Activated gamma-delta T cell treated with anti-CD3 and anti-CD28 coated beads, Interleukin-2, amount 50 U/mL, for 16 hours (primary cell): ENCODE data around the gene NKX1-2.

Experiments used
- DNase-seq: peaks from one replicate; pipeline ENCODE4 v3.0.0-alpha.2; 2020; ENCODE audit warnings: low read depth

The NKX1-2 gene

GRCh38 chr10:124450012-124450782, at the start of gene NKX1-2:
TSS of gene NKX1-2 (minus strand) at chr10:124450035. CDS start at chr10:124449943, 92 bp downstream.
- no peak for DNase-seq

GRCh38 chr10:124498056-124498455, 48.2 kb upstream of the NKX1-2 start:
- no peak for DNase-seq

- DNase-seq: no peak
Observed at GRCh38 chr10:124497196-124497881, 47.5 kb upstream of the NKX1-2 start.

- DNase-seq: no peak
Observed at GRCh38 chr10:124496620-124497019, 46.8 kb upstream of the NKX1-2 start.

DNA sequence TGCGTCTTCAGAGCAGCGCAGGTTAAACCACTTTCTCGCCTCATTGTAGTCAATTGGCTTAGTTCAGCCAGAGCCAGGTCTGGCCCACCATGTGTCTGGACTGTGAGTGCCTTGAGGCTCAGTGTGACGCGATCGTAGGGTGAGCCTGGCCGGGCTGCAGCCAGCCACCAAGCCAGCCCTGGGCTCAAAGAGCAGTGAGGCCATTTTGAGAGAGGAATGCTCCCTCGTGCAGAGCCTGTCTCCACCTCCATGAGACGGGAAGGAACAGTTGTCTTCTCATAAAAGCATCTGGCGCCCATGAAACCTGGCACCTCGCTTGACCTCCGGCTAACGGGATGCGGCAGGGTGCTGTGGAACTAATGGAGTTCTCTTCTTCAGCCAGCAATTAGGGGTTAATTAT, 46.3 kb upstream of the NKX1-2 start:
- DNase-seq: no peak

GRCh38 chr10:124495725-124496124, 45.9 kb upstream of the NKX1-2 start:
- no peak for DNase-seq

GRCh38 chr10:124495162-124495561, 45.3 kb upstream of the NKX1-2 start:
- no peak for DNase-seq

DNA sequence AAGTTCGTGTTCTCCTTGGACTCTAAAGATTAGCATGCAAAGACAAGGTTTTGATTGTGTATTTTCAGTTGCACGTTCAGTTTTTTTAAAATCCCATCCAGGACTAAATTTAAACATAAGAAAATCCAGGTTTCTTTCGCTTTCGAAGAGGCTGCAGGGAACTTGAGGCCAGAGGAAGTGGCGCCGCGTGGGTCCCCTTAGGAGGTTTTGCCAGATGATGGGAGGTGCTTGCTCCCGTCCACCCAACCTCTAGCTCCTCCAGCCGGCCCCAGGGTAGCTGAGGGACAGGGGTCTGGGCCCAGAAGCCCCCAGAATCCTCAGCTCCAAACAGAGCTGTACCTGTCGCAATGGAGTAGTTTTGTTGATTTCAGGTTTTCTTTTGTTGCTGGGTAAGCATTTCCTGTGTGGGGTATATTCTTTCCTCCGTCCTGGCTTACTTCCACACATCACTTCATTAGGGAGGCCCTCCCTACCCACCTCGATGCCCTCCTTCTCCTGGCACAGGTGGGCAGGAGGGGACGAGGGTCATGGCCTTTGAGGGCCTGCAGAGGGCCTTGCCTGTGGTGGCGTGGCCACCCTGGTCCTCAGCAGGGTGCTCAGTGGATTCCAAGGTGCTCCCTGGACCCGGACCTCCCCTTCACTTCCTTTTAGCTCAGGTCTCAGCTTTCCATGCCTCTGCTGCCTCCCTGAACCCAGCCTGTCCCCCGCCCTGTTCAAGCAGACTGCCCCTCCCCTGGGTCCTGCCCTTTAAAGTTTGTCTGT, 44.4 kb upstream of the NKX1-2 start:
- no peak for DNase-seq

- DNase-seq: no peak
Observed at GRCh38 chr10:124493214-124493882, 43.5 kb upstream of the NKX1-2 start.

- DNase-seq: no peak
Observed at GRCh38 chr10:124492266-124492665, 42.4 kb upstream of the NKX1-2 start.

GRCh38 chr10:124491105-124491504, 41.3 kb upstream of the NKX1-2 start:
- no peak for DNase-seq

GRCh38 chr10:124486635-124487034, 36.8 kb upstream of the NKX1-2 start:
- no peak for DNase-seq

- DNase-seq: no peak
Observed at GRCh38 chr10:124484661-124485060, 34.8 kb upstream of the NKX1-2 start.

DNA sequence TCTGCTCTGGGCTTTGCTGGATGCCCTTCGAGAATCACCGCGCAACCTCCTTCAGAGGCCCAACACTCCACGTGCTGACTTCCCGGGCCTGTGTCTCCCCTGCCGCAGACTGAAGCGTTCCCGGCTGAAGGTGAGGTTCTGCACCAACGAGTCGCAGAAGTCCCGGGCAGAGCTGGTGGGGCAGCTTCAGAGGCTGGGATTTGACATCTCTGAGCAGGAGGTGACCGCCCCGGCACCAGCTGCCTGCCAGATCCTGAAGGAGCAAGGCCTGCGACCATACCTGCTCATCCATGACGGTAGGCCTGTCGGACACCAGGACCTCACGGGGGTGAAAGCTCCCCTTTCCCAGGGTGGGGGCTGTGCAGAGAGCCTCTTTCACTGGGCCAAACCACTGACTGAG, 34.2 kb upstream of the NKX1-2 start:
- DNase-seq: no peak

- DNase-seq: no peak
Observed at GRCh38 chr10:124482876-124483275, 33.0 kb upstream of the NKX1-2 start.

- no peak for DNase-seq
Observed at GRCh38 chr10:124482236-124482800, 32.5 kb upstream of the NKX1-2 start.

DNA sequence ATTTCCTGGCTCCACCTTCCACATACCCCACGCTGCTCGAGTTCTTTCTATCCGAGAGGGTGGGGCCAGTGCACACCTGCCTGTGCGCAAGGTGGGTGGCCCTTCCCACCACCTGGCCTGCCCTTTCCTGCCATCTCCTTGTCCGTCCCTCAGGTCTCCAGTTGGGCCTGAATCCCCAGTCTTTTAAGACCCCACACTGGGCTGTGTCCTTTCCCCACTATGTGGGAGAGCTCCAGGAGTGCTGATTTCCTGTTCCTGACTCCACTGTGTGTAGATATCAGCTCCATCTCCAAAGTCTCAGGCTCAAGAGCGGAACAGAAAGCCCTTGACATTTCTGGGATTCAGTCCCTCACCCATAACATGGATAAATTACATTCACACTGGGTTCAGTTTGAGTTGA, 31.9 kb upstream of the NKX1-2 start:
- no peak for DNase-seq

GRCh38 chr10:124480860-124481259, 31.0 kb upstream of the NKX1-2 start:
- no peak for DNase-seq

GRCh38 chr10:124478515-124478914, 28.7 kb upstream of the NKX1-2 start:
- no peak for DNase-seq

DNA sequence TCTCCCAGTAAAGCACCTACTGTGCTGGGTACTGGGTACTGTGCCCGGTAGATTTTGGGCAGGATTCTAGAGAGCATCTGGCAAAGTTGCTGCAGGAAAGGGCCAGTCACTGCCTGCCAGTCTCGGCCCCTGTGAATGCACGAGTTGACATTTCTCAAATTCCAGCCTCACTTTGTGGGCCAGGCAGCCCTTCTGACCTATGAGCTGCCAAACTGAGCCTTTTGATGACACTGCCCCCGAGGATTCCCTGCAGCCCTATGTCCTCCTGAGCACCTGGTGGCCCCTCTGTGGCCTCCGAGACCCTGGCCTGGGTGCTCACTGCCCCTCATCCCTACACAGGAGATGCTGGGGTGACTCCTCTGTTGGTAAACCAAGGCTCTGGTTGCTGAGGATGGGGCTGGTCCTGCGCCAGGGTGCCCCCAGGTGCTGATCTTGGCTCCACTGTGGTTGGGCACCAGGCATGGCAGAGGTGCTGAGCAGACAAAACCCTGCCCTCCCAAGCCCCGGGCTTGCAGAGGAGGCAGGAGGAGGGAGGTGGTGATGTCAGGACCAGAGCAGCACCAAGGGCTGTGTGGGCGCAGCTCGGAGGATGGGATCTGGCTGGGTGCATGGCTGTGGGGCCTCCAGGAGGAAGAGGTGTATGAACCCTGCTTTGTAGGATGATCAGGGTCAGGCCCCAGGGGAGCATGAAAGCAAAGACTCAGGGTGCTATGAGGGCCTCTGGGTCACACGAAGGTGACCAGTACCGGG, 28.0 kb upstream of the NKX1-2 start:
- DNase-seq: no peak

GRCh38 chr10:124476043-124476725, 26.3 kb upstream of the NKX1-2 start:
- no peak for DNase-seq
